Mucosa of rectum (tissue), 2 donors: ENCODE data around the gene SDSL.

Experiments used
- H3K27ac ChIP-seq, 2 donors: one replicate each; pipeline ENCODE4 v1.7.0; 2013; ENCODE audit warnings: inconsistent platforms in 2 of 2, low read depth in 2 of 2, low read length in 2 of 2
- H3K27me3 ChIP-seq, 2 donors: one replicate each; pipeline ENCODE4 v1.7.0; 2013; ENCODE audit warnings: low read length in 2 of 2; ENCODE audit not compliant: control insufficient read depth in 2 of 2, insufficient read depth in 2 of 2
- H3K36me3 ChIP-seq, 2 donors: one replicate each; pipeline ENCODE4 v1.7.0; 2013; ENCODE audit warnings: low read length in 2 of 2; ENCODE audit not compliant: control insufficient read depth in 2 of 2, insufficient read depth in 2 of 2
- H3K4me1 ChIP-seq, 2 donors: one replicate each; pipeline ENCODE4 v1.7.0; 2013; ENCODE audit warnings: low read length in 2 of 2, mild to moderate bottlenecking in 1 of 2; ENCODE audit not compliant: control insufficient read depth in 2 of 2, insufficient read depth in 2 of 2
- H3K4me3 ChIP-seq, 2 donors: one replicate each; pipeline ENCODE4 v1.7.0; 2013; ENCODE audit warnings: low read length in 2 of 2
- H3K9ac ChIP-seq, 2 donors: one replicate each; pipeline ENCODE4 v1.7.0; 2013; ENCODE audit warnings: low read length in 2 of 2, low read depth in 1 of 2, mild to moderate bottlenecking in 1 of 2
- H3K9me3 ChIP-seq, 2 donors: one replicate each; pipeline ENCODE4 v1.7.0; 2013; ENCODE audit warnings: low read length in 2 of 2; ENCODE audit not compliant: control insufficient read depth in 2 of 2
- donor health status: healthy.
- donor health status: Normal muscosa, but diverticular disease.

SDSL gene

GRCh38 chr12:113473400-113473799, 51.2 kb downstream of the SDSL start:
- Histone ChIP-seq H3K27me3 (peaks cover 60 to 68% of the 10 kb centered on the region in 2 donors), H3K9me3 (no peaks in the 10 kb centered on the region), H3K4me1 (no peaks in the 10 kb centered on the region), H3K9ac (no peak overlapping the region), H3K4me3 (no peak overlapping the region), H3K27ac (no peak overlapping the region), H3K36me3 (no peaks in the 10 kb centered on the region)

GRCh38 chr12:113473942-113474341, 51.8 kb downstream of the SDSL start:
- Histone ChIP-seq H3K9me3 (no peaks in the 10 kb centered on the region), H3K27me3 (peaks cover 60 to 63% of the 10 kb centered on the region in 2 donors)

GRCh38 chr12:113474635-113475436, 52.7 kb downstream of the SDSL start:
- Histone ChIP-seq H3K4me3 (no peak overlapping the region), H3K27ac (no peak overlapping the region), H3K9me3 (no peaks in the 10 kb centered on the region), H3K36me3 (no peaks in the 10 kb centered on the region), H3K4me1 (no peaks in the 10 kb centered on the region), H3K27me3 (peaks cover 60 to 62% of the 10 kb centered on the region in 2 donors), H3K9ac (no peak overlapping the region)

More at GRCh38 chr12:113473942-113474341, 51.8 kb downstream of the SDSL start:
- Histone ChIP-seq H3K4me3 (no peak overlapping the region), H3K27ac (no peak overlapping the region), H3K36me3 (no peaks in the 10 kb centered on the region), H3K4me1 (no peaks in the 10 kb centered on the region), H3K9ac (no peak overlapping the region)

- H3K4me3 ChIP-seq = no peak overlapping the region
- peaks cover 59% of the 10 kb centered on the region in 2 donors for H3K27me3 ChIP-seq
Observed at GRCh38 chr12:113475451-113476175, 53.4 kb downstream of the SDSL start.

GRCh38 chr12:113476176-113476986, 54.2 kb downstream of the SDSL start:
- Histone ChIP-seq H3K27me3 (peaks cover 56 to 58% of the 10 kb centered on the region in 2 donors), H3K27ac (no peak overlapping the region), H3K4me3 (no peak overlapping the region)

More at GRCh38 chr12:113475451-113476175, 53.4 kb downstream of the SDSL start:
- Histone ChIP-seq H3K9me3 (no peaks in the 10 kb centered on the region), H3K36me3 (no peaks in the 10 kb centered on the region), H3K4me1 (no peaks in the 10 kb centered on the region), H3K9ac (no peak overlapping the region), H3K27ac (no peak overlapping the region)

GRCh38 chr12:113477171-113477841, 55.1 kb downstream of the SDSL start:
- H3K9ac ChIP-seq = no peak overlapping the region
- H3K27me3 ChIP-seq = peaks cover 52 to 58% of the 10 kb centered on the region in 2 donors
- H3K36me3 ChIP-seq = no peaks in the 10 kb centered on the region
- no peak overlapping the region for H3K27ac ChIP-seq
- no peaks in the 10 kb centered on the region for H3K4me1 ChIP-seq
- H3K9me3 ChIP-seq = no peaks in the 10 kb centered on the region
- H3K4me3 ChIP-seq = no peak overlapping the region

More at GRCh38 chr12:113476176-113476986, 54.2 kb downstream of the SDSL start:
- no peaks in the 10 kb centered on the region for H3K4me1 ChIP-seq
- no peaks in the 10 kb centered on the region for H3K9me3 ChIP-seq
- H3K9ac ChIP-seq = no peak overlapping the region
- H3K36me3 ChIP-seq = no peaks in the 10 kb centered on the region

- peaks cover 52 to 54% of the 10 kb centered on the region in 2 donors for H3K27me3 ChIP-seq
- no peak overlapping the region for H3K27ac ChIP-seq
- H3K4me3 ChIP-seq = no peak overlapping the region
- H3K9ac ChIP-seq = no peak overlapping the region
- H3K9me3 ChIP-seq = no peaks in the 10 kb centered on the region
- H3K4me1 ChIP-seq = no peaks in the 10 kb centered on the region
- H3K36me3 ChIP-seq = no peaks in the 10 kb centered on the region
Observed at GRCh38 chr12:113477842-113478215, 55.6 kb downstream of the SDSL start.

GRCh38 chr12:113478351-113479011, 56.3 kb downstream of the SDSL start:
- H3K9me3 ChIP-seq = no peaks in the 10 kb centered on the region
- peaks cover 47% of the 10 kb centered on the region in 2 donors for H3K27me3 ChIP-seq

GRCh38 chr12:113479216-113479589, 57.0 kb downstream of the SDSL start:
- H3K4me1 ChIP-seq = no peaks in the 10 kb centered on the region
- H3K9me3 ChIP-seq = no peaks in the 10 kb centered on the region
- H3K9ac ChIP-seq = no peak overlapping the region
- H3K4me3 ChIP-seq = no peak overlapping the region
- H3K27ac ChIP-seq = no peak overlapping the region
- H3K36me3 ChIP-seq = no peaks in the 10 kb centered on the region
- peaks cover 40 to 49% of the 10 kb centered on the region in 2 donors for H3K27me3 ChIP-seq

More at GRCh38 chr12:113478351-113479011, 56.3 kb downstream of the SDSL start:
- Histone ChIP-seq H3K4me1 (no peaks in the 10 kb centered on the region), H3K27ac (no peak overlapping the region), H3K36me3 (no peaks in the 10 kb centered on the region), H3K4me3 (no peak overlapping the region), H3K9ac (no peak overlapping the region)
